Right lobe of liver (tissue), 4 donors: Measurements from ENCODE around the gene MCTP2.

Source experiments
- POLR2A ChIP-seq: fragments of 450-650 bp; IDR thresholded peaks from one replicate; pipeline ENCODE4 v1.6.1; 2017; ENCODE audit warnings: antibody characterized with exemption, mild to moderate bottlenecking
- TF ChIP-seq, protein P1 (sequence below), 4 donors: fragments of 200-600 bp in 3 of 4; fragments of 450-650 bp in 1 of 4; IDR thresholded peaks; one replicate each; pipeline versions ENCODE4 v1.5.1 to v1.8.0; 2016 to 2022; ENCODE audit warnings: antibody characterized with exemption in 4 of 4, mild to moderate bottlenecking in 2 of 4
- donor health status: DM: no; HTN: no; CAD: no.
- donor health status: DM: no; HTN: no; CAD: no.
- donor health status: DM: no; HTN: yes; CAD: no.

- TF ChIP-seq, protein P1, sequence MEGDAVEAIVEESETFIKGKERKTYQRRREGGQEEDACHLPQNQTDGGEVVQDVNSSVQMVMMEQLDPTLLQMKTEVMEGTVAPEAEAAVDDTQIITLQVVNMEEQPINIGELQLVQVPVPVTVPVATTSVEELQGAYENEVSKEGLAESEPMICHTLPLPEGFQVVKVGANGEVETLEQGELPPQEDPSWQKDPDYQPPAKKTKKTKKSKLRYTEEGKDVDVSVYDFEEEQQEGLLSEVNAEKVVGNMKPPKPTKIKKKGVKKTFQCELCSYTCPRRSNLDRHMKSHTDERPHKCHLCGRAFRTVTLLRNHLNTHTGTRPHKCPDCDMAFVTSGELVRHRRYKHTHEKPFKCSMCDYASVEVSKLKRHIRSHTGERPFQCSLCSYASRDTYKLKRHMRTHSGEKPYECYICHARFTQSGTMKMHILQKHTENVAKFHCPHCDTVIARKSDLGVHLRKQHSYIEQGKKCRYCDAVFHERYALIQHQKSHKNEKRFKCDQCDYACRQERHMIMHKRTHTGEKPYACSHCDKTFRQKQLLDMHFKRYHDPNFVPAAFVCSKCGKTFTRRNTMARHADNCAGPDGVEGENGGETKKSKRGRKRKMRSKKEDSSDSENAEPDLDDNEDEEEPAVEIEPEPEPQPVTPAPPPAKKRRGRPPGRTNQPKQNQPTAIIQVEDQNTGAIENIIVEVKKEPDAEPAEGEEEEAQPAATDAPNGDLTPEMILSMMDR (IDR thresholded peaks at IDR 0.05), result no peak
- TF ChIP-seq POLR2A, result no peak
Observed at GRCh38 chr15:94323076-94323475, 91.7 kb downstream of the MCTP2 start.
